GM19397 (cell line): ENCODE measurements around the gene SCN4B.

Experiments used
- ATAC-seq: cut with Tn5 transposase; IDR thresholded peaks from one replicate; pipeline ENCODE4 v1.9.1; 2021; ENCODE audit warnings: mild to moderate bottlenecking, moderate library complexity; ENCODE audit not compliant: unreplicated experiment

Gene SCN4B

DNA sequence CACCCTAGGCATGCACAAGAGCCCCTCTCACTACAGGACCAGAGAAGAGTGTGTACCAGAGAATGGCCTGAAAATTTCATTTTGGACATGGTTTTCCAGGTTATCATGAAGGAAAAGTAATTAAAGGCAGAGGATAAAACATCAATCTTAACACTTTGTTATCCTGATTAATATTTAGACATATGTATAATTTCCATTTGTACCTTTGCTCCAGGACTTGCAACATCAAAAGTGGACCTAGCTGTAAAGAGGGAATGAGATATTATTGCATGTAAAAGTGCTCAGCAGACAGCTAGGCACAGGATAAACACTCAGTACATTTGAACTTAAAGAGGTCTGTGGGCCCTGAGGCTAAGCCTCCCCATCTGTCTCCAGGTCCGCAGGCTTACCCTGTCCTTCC, 2.0 kb upstream of the SCN4B start:
- no peak for ATAC-seq

DNA sequence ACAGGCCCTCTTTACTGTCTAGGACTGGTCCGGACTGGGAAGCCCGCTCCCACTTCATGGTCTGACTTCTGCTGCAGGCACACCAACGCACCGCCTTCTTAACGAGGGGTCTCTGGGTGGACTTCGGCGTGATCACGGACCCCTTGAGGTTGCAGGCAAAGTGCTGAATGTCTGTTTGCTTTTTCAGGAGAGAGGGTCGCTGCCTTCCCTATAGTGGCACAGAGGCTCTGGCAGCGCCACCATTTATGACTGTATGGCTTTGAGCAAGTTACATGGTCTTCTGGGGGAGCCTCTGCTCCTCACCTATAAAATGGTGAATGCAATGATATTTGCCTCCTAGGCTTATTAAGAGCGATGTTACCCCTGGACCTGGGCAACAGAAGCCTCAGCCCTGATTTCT, 1.4 kb upstream of the SCN4B start:
- ATAC-seq = no peak

DNA sequence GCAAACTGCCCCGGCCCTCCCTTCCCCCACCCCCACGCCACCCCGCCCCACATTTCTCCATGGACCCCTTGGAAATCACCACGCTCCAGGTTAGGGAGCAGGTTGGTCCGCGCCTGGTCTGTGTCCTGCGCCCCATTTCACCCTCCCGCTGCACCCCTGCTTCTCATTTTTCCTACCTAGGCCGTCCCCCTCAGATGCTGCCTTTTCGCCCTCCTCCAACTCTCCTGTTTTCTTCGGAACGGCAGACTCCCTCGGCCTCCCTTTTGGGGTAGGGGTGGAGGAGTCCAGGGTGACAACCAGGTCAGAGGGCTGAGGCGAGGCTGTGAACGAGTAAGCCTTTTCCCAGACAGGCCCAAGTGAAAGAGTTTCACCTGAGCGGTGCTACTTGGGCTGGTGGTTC, 893 bp upstream of the SCN4B start:
- ATAC-seq = no peak

DNA sequence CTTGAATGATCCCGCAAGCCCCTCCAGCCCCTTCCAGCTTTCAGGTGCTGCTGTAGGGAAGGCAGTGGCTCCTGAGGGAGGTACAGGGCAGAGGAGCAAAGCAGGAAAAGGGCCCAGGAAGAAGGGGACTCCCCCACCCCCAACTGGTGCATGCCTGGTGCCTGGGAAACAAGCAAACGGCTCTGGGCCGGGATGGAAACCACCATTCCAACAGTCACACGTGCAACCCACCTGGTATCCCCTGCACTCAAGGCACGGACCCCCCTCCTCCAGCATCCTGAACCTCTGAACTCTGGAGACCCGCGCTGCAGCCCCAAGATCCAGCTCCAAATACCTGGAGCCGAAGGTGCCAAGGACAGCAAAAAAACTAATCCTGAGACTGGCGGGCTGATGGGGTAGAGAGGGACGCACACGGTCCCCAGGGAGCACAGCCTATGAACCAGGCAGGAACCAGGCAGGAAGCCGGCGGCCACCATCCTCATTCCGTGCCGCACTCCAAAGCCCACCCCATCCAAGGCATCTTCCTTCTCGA, 537 bp downstream of the SCN4B start:
- ATAC-seq = no peak

DNA sequence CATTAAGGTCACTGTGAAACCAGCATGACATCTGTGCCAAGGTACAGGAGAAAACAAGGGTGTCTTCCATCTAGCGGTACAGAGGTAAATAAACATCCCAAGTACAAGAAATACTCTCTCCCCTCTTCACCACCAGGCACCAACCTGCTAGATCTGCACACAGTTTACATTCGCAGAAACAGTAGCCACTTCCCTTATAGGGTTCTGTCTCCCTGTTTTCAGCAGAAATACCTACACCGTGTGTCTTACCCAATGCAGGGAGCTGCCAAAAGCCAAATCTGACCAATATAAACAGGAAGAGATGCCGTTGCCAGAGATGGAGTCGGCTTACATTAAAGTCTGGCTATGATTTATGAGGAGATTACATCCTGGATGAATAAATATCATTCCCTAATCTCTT, 1.2 kb downstream of the SCN4B start:
- ATAC-seq = no peak

DNA sequence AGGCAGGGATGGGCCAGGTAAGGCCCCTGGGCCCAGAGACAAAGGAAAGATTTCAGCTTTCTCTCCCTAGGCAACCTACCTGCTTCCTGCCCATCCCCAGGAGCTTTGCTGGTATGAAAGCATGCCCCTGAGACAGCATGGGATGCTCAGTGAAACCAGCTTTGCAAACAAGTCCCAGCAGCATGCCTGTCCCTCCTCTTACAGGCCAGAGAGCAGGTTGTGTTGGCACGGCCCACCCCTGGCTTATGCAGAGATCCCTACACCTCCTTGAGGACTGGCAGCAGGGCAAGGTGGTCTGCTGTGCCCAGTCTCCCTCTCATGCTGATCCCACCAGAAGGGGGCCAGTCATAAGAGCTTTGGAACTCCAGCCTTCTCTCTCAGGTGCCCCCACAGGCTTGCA, 3.1 kb downstream of the SCN4B start:
- no peak for ATAC-seq

DNA sequence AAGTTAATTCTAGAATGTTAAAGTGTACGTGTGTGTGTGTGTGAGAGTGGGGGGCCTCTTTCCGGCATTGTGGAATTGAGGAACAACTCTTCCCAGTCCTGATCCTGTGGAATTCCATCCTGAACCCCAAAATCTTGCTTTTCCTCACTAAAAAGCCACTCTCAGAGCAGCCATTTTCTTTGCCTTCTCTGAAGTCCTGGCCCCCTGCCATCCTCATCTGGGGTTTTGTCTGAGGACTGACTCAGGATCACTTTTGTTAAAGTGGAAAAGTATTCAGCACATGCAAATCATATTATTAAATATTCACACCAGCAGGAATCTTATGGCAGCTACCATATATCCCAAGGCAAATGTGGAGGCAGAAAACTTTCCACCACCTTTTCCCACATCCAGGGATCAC, 3.8 kb downstream of the SCN4B start:
- ATAC-seq = no peak

DNA sequence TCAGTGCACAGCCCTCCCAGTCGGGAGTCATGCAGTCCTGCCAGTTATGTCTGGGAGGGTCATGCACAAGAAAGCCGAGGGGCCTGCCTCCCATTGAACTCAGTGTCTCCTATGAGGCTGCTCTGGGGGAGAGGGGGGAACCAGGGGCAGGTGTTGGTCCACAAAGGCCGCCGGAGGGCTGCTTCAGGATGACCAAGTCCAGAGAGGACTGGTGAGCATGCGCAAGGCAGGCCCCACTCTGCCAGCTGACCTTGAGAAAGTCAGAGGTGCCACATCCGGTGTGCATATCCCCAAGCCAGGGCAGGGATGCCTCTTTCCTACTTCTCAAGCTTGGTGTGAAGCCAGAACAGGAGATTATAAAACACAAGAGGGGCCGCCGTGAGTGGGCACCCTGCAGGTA, 4.4 kb downstream of the SCN4B start:
- ATAC-seq = no peak

DNA sequence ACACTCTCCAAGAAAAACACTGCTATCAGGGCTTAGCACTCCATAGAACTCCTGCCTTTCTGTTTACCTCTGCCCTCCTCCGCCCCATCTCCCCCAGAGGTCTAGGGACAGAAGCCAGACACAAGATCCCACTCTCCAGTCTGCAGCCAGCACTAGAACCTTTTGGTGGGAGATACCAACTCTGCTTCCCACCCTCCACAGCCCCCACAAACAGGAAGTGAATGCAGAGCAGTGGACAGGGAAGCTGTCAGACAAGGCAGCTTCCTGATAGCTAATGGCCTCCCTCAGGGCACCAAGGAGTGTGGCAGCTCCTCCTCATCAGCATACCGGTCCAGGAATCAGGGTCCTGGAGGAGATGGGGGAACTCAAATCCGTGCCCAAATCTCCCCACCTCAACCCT, 5.1 kb downstream of the SCN4B start:
- ATAC-seq = no peak

DNA sequence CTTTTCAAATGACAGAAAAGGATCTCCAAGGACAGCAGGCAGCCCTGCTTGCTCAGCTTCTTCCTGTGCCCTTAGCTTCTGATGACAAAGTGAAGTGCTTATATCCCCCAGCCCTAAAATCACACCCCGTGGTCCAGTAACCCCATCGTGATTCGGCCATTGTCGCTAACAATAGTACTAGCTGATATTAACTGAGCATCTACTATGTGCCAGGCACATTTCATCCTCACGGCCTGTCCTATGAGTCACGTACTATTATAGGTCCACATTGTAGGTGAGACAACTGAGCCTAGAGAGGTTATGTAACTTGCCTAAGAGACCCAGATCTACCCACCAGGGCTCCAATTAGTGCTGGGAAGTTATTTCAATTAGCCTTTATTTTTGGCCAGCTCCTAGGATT, 6.1 kb downstream of the SCN4B start:
- ATAC-seq = no peak

DNA sequence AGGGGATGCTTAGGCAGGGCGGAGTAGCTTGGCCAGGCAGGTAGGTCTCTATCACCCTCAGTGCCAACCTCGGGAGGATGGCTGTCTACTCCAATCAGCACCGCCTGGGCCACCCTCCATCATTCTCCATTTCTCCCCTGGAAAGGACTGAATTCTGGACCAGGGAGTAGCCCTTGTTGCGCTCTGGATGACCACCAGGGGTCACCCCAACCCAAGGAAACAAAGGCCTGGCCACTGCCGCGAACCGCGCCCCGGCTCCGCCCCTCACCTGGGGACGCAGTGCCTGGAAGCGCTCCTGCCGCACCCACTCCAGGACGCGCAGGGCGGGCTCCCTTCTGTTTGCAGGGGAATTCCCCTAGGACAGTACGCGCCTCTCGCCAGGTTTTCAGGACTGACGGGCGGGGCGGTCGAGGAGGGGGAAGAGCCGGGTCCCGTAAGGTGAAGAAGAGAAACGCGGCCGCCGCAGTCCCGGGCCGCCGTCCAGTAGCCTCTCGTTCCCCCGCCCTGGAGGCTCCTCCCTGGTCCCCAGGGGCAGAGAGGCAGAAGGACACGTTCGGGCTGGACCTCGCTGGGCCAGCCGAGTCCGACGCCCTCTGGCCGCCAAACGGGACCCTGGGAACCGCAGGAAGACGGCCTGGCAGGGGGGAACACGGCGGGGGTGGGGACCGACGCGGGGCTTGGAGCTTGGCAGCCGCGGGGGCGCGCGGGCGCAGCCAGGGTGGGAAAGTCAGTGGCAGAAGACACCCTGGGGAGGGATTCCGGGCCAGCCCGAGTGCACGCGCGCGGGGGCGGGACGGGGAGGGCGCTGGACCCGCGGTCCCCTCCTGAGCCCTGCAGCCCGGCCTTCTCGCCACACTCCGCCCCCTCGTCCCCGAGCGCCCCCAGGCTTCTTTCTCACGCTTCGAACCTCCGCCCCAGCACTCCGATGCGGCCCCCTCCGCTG, 7.1 kb downstream of the SCN4B start:
- ATAC-seq = peak; percentile 69

DNA sequence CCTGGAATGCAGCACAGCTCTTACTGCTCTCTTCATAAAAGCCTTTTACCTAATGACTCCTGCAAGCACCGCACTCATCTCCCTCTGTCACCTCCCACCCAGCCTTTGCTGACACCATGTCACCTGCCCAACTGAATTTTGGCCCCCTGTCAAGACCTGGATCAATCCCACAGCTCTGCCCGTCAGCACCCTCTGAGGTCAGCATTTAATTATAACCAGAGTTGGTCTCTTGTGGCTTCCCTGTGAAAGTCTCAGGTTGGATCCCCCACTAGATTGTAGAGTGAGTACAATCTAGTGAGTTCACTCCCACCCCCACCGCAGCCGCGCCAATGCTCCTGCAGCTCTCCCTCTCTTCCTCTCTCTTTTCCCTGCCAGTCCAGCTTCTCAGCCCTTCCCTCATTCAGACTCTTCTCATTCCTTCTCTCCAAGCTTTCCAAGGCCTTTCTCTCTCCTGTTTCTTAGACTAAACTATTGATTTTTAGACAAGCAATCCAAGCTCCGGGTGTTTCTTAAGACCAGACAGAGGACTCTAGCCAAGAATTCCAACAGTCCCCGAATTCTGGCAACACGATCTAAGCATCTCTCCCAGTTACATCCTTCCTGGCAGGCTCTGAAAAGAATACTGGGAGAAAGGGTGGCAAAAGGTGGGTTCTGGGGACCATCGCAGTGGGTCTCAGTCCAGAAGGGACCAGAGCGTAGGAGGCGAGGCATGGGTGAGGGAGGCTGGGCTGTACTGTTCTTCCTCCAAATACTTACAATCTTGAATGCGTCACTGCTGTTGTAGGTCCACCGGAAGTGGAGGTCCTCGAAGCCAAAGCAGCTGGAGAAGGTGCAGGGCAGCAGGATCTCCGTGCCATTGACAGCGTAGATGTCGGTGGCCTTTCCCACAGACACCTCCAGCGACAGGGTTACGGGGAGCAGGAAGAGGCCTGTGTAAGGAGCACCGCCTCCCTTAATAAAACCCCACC, 8.0 kb downstream of the SCN4B start:
- no peak for ATAC-seq

DNA sequence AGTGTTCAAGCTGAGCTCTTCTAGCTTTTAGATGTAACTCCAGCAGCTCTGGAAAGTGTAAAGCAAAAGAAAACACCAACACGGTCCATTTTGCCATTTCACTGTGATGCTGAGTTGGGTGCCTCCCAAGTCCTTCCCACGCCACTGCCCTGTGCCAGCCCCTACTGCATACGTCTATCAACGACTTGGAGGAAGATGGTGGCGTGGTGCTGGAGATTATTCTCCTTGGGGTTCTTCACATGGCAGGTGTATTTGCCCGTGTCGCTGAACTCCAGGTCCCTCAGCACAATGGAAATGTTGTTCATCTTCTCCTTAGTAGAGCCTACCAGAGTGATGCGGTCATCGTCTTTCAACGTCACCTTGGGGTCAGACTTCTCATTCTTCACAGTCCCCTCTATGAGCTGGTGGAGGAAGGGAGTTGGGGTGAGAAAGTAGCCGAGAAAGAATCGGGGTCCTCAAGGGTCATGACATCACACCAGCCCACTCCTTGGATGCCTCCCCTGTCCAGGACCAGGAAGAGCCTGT, 8.9 kb downstream of the SCN4B start:
- ATAC-seq = no peak

DNA sequence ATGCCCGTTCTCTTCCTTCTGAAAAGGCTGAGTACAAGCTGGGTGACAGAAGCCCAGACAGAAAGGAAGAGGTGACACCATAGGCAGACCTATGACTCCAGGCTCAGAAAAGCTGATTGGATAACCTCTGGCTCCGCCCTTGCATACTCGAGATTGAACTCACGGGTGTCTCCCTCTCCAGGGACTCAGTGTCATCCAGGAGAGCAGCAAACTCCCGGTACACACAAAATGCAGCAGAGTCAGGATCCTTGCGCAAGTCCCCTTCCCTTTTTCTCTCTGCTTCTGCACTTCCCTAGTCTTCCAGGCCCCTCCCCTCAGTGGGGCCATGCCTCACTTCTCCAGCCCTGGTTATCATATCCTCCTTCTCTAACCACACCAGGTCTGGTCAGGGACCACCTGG, 9.8 kb downstream of the SCN4B start:
- no peak for ATAC-seq

DNA sequence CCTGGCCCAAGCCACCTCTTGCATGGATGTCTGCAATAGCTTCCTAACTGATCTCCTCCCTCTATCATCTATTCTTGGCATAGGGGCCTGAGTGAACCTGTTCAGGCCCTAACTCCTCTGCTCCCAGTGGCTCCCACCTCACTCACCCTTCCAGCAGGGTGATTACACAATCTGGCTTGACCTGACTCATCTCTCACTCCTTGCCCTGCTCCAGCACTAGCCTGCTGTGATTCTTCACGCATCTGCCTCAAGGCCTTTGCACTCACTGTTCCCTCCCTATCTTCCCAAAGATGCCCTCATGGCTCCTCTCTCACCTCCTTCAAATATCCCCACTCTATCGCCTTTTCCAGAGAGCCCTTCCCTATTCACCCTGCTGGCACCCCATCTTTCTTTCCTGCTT, 10.5 kb downstream of the SCN4B start:
- no peak for ATAC-seq

DNA sequence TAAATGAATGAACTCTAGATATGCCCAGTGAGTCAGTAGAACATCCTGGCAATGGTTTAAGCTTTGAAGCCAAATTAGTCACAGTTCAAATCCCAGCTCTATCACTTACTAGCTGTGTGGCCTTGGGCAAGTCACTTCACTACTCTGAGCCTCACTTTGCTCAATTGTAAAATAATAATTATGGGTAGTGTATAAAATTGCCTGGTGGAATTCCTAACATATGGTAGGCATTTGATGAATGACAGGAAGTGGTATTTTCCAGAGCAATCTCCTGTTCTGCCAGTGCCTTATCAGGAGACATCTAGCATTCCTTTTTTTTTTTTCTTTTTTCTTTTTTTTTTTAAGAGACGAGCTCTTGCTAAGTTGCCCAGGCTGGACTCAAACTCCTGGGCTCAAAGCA, 13.0 kb downstream of the SCN4B start:
- ATAC-seq = no peak

DNA sequence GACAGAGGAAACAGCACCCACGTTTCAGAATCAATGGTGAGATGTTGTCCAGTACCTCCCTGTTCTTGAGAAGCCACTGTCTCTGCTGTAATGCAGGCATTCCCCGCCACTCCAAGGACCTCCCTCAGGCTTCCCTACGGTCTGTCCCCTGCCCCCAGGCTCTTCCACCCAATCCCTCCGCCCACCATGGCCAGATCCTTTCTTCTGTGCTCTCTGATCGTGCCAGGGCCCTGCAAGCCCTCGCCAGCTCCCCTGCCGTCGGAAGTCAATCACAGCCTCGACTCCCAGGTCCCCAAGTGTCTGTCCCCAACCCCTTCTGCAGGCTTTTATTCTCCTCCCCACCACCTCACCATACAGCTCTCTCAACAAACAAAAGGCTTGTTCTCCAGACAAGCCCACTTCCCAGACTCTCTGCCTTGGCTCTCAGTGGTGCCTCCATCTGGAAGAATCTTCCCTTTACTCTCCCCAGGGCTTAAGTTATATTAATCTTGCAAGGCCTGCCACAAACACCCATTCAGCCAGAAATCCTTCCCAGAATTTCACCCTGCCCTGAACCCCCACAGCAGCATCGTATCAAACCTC, 13.7 kb downstream of the SCN4B start:
- no peak for ATAC-seq

DNA sequence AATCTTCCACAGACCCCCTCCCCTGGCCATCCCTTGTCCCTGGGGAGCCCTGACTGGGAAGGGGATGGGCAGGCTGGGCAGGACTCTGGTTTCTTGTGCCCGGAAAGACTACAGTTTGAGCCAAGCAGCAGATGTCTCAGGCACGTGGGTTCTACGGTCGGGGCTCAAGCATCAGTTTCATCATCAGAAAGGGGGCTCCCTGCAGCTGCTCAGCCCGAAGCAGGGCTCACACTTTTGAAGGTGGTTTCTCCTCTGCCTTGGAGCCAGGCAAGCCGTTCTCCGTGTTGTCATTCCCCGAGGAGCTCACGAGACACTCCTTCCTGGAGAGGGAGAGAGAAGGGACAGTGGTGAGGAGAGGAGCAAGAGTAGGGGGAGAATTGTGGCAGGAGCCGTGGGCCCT, 15.8 kb downstream of the SCN4B start:
- ATAC-seq = no peak

DNA sequence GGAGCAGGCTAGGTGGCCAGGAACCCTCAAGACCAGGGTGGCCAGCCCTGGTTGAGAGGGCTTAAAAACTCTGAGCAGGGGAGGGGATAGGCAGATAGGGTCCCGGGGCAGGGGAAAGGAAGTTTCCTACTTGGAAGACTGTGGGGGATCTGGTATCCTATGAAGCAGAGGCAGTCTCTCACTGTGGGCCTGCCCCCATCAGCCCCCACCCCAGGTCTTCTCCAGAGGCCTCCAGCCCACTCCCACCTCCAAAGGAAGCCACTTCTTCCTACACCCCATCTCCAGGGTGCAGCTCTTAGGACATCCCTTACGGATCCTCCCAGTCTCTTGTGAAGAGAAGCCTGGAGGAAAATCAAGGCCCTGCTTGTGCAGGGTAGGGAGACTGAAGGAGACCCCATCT, 16.3 kb downstream of the SCN4B start:
- ATAC-seq = no peak

DNA sequence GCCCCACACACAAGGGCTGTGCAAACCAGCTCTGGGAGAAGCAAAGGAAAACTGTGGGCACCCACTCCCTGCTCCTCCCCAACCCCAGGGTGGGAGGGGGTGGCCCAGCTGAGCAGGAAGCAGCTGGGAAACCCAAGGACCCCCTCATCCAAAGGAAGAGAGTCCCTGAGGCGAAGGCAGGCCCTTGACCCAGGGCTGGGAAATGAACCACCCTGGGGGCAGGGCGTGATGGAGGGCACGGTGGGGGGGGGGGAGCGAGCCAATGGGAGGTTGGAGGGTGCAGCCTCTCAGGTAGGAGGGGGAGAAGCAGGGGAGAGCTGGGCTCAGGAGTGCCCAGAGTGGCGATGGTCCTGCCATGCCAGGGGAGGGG, 16.8 kb downstream of the SCN4B start:
- ATAC-seq = no peak
